Right lobe of liver (tissue), 6 donors: ENCODE measurements around the gene CAND1. TPM values are rescaled to one million over a fixed set of nuclear protein-coding genes. Genes with fewer than 3 reads are reported as not detected.

ENCODE experiments used
- ATAC-seq, 4 donors: fragments of 200-7000 bp; cut with Tn5 transposase; one replicate each; pipeline ENCODE4 v1.9.1; 2020; ENCODE audit warnings: mild to moderate bottlenecking in 4 of 4, moderate library complexity in 4 of 4
- DNase-seq, 3 donors: peaks; one replicate each; pipeline ENCODE4 v3.0.0-alpha.2; 2020
- H3K27ac ChIP-seq, 3 donors: fragments of 200-600 bp; one replicate each; pipeline ENCODE4 v1.8.0; 2022
- H3K27me3 ChIP-seq, 2 donors: fragments of 200-600 bp; one replicate each; pipeline ENCODE4 v1.8.0; 2022
- H3K36me3 ChIP-seq, 4 donors: fragments of 200-600 bp; sonication (generic) in 1 of 4; one replicate each; pipeline versions ENCODE4 v1.5.1 to v1.8.0; 2017 to 2022; ENCODE audit warnings: control low read depth in 1 of 4
- H3K4me1 ChIP-seq, 4 donors: fragments of 200-600 bp; sonication (generic) in 1 of 4; one replicate each; pipeline versions ENCODE4 v1.5.1 to v1.8.0; 2017 to 2022; ENCODE audit warnings: control low read depth in 1 of 4
- H3K4me3 ChIP-seq, 3 donors: fragments of 200-600 bp; one replicate each; pipeline ENCODE4 v1.8.0; 2022
- H3K9me3 ChIP-seq, 4 donors: fragments of 200-600 bp; sonication (generic) in 1 of 4; one replicate each; pipeline versions ENCODE4 v1.5.1 to v1.8.0; 2017 to 2022; ENCODE audit warnings: control low read depth in 1 of 4
- POLR2A ChIP-seq: fragments of 450-650 bp; IDR thresholded peaks from one replicate; pipeline ENCODE4 v1.6.1; 2017; ENCODE audit warnings: antibody characterized with exemption, mild to moderate bottlenecking
- WGBS: methylation state at CpG from one replicate; pipeline ENCODE4 v1.1.6; 2018; ENCODE audit warnings: low coverage, low lambda C conversion rate; ENCODE audit not compliant: insufficient coverage; ENCODE audit errors: missing lambda C conversion rate; 5-methylcytosine and 5-hydroxymethylcytosine counted together
- intact Hi-C, 2 donors: fragments of 100-400 bp; cut with DNase I; formaldehyde crosslinking; loops; one replicate each; pipeline versions ENCODE4 v1.11.2 to v1.14.1; 2022
- total RNA-seq, 6 experiments: library from RNA; depleted of rRNA in 2 of 6; stranded (reverse); fragments of >200 nt in 2 of 6; fragmentation: NEBNext Ultra II Directional in 3 of 6; extraction: Animal tissue kit (Norgen Biotek cat#: 25700) in 3 of 6; gene quantifications; one replicate each; pipeline versions ENCODE4 v1.1.0 to v1.2.4, GENCODE V29; 2016 to 2023
- TF ChIP-seq, protein P1 (sequence below), 4 donors: fragments of 200-600 bp in 3 of 4; fragments of 450-650 bp in 1 of 4; IDR thresholded peaks; one replicate each; pipeline versions ENCODE4 v1.5.1 to v1.8.0; 2016 to 2022; ENCODE audit warnings: antibody characterized with exemption in 4 of 4, mild to moderate bottlenecking in 2 of 4
- donor health status: DM: no; HTN: yes; CAD: no.
- donor health status: DM: no; HTN: no; CAD: no.
- donor health status: DM: no; HTN: no; CAD: no.
- donor health status: DM: no; HTN: yes; CAD: no.
- donor health status: DM: no; HTN: yes; CAD: no.

CAND1 gene
- total RNA-seq, 6 experiments from 2014 or later: 29.3 to 64.4 (median 57.6) TPM

DNA sequence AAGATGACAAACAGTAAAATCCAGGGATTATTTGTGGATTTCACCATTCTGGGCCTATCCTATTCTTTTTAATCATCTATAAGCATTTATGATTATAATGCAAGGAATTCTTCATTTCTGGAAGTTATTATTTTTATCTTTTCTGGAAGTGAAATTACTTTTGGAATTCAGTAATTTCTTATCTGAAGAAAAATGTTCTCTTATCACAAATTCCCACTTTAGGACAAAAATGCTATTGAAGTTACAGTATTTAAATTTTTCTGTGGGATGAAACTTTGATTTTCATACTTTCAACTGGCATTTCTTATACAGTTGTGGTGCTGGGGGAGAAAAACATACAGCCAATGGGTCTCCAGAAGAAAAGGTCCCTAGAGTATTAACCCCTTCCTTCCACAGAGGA, 96.0 kb downstream of the CAND1 start:
- ATAC-seq (no peak), DNase-seq (no peak)
- H3K27me3 ChIP-seq: no peaks in the 10 kb centered on the region
- no peak for TF ChIP-seq POLR2A
- TF ChIP-seq, protein P1, sequence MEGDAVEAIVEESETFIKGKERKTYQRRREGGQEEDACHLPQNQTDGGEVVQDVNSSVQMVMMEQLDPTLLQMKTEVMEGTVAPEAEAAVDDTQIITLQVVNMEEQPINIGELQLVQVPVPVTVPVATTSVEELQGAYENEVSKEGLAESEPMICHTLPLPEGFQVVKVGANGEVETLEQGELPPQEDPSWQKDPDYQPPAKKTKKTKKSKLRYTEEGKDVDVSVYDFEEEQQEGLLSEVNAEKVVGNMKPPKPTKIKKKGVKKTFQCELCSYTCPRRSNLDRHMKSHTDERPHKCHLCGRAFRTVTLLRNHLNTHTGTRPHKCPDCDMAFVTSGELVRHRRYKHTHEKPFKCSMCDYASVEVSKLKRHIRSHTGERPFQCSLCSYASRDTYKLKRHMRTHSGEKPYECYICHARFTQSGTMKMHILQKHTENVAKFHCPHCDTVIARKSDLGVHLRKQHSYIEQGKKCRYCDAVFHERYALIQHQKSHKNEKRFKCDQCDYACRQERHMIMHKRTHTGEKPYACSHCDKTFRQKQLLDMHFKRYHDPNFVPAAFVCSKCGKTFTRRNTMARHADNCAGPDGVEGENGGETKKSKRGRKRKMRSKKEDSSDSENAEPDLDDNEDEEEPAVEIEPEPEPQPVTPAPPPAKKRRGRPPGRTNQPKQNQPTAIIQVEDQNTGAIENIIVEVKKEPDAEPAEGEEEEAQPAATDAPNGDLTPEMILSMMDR (IDR thresholded peaks at IDR 0.05): no peak
- intact Hi-C loops: no loop called here
- H3K4me1 ChIP-seq: no peaks in the 10 kb centered on the region
- no peaks in the 10 kb centered on the region for H3K36me3 ChIP-seq
- H3K9me3 ChIP-seq: no peaks in the 10 kb centered on the region
- no peak overlapping the region for H3K27ac ChIP-seq
- no peak overlapping the region for H3K4me3 ChIP-seq

DNA sequence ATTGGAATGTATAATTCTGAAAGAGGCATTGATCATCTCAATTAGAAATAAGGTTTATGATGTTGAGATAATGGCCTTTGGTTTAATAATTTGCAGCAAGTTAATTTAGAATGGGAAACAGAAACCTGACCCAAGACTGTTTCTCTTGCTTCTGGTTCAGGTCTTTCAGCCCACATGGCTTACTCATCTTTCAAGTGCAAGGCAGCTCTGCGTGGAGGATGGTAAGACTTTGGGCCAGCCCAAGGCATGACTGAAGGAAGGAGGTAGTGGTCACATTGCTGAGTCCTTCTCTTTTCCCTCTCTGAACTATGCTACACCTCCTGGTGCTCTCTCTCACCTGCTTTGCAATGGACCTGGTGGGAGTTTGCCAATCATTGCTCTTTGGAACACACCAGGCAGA, 98.7 kb downstream of the CAND1 start:
- Histone ChIP-seq H3K9me3 (no peaks in the 10 kb centered on the region), H3K36me3 (no peaks in the 10 kb centered on the region), H3K4me3 (no peak overlapping the region), H3K27ac (no peak overlapping the region), H3K27me3 (no peaks in the 10 kb centered on the region), H3K4me1 (no peaks in the 10 kb centered on the region)
- intact Hi-C loops: no loop called here
- ATAC-seq (no peak), DNase-seq (no peak)
- WGBS: 60% methylated on average over 1 of the region's 1 CpG
- TF ChIP-seq, protein P1 (IDR thresholded peaks at IDR 0.05): no peak
- TF ChIP-seq POLR2A: no peak
